Kidney epithelial cell (primary cell): ENCODE data around the gene MAB21L2. TPM values are rescaled to one million over a fixed set of nuclear protein-coding genes. Genes with fewer than 3 reads are reported as not detected.
"Not testable (repeated sequence)": the region's sequence is repeated elsewhere in the genome, so short reads cannot be mapped to it uniquely, and the experiment has no call there.

Experiments used
- DNase-seq: peaks from one replicate; pipeline ENCODE4 v3.0.0-alpha.2; 2010; ENCODE audit warnings: low read depth
- H3K27me3 ChIP-seq: 2 replicates; pipeline ENCODE4 v1.6.0; 2011; ENCODE audit warnings: low read length; ENCODE audit not compliant: control insufficient read depth, insufficient read depth
- H3K36me3 ChIP-seq: 2 replicates; pipeline ENCODE4 v1.5.1; 2011; ENCODE audit warnings: low read length; ENCODE audit not compliant: control insufficient read depth, insufficient read depth
- H3K4me3 ChIP-seq: 2 replicates; pipeline ENCODE4 v1.5.1; 2011; ENCODE audit warnings: low read depth, mild to moderate bottlenecking, control low read depth, low read length
- total RNA-seq: library from RNA; depleted of rRNA; stranded (reverse); fragments of >200 nt; gene quantifications from 2 replicates; pipeline ENCODE4 v1.2.3, GENCODE V29; 2015
- TF ChIP-seq, protein P1 (sequence below): IDR thresholded peaks from 2 replicates; pipeline ENCODE4 v1.5.1; 2011; ENCODE audit warnings: mild to moderate bottlenecking, moderate library complexity, low read length, control low read depth, inconsistent platforms; ENCODE audit not compliant: insufficient read depth, poor library complexity, severe bottlenecking

The MAB21L2 gene
- total RNA-seq, 1 donor from 2014 or later, result not detected

DNA sequence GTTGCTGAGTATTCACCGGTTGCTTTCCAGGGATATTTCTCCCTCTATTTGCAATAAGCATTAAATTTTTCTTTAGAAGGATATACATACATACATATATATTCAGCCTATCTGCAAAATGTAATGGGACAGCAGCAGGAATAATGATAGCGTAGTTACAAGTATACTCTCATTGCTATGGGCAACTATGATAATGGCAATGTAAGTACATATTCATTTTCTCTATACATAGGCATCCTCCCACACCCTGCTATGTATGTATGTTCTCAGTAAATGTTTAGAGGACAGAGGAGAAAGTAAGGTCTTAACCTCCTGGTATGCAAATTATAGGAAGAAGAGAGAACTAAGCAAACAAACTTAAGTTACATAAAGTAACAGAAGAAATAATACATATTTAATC, 19.7 kb upstream of the MAB21L2 start:
- TF ChIP-seq, protein P1, sequence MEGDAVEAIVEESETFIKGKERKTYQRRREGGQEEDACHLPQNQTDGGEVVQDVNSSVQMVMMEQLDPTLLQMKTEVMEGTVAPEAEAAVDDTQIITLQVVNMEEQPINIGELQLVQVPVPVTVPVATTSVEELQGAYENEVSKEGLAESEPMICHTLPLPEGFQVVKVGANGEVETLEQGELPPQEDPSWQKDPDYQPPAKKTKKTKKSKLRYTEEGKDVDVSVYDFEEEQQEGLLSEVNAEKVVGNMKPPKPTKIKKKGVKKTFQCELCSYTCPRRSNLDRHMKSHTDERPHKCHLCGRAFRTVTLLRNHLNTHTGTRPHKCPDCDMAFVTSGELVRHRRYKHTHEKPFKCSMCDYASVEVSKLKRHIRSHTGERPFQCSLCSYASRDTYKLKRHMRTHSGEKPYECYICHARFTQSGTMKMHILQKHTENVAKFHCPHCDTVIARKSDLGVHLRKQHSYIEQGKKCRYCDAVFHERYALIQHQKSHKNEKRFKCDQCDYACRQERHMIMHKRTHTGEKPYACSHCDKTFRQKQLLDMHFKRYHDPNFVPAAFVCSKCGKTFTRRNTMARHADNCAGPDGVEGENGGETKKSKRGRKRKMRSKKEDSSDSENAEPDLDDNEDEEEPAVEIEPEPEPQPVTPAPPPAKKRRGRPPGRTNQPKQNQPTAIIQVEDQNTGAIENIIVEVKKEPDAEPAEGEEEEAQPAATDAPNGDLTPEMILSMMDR, result no peak
- Histone ChIP-seq H3K27me3 (no peaks in the 10 kb centered on the region), H3K4me3 (no peak overlapping the region), H3K36me3 (no peaks in the 10 kb centered on the region)
- DNase-seq, result no peak

DNA sequence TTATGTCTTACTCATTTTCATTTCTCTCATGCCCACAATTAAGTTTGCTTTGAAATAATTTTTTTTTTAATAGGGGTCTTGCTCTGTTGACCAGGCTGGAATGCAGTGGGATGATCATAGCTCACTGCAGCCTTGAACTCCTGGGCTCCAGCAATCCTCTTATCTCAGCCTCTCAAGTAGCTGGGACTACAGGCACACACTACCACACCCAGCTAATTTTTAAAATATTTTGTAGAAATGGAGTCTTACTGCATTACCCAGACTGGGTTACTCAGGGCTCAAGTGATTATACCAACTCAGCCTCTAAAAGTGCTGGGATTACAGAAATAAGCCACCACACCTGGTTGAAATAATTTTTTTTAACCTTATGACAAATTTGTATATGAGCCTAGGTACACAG, 19.2 kb upstream of the MAB21L2 start:
- TF ChIP-seq, protein P1, result no peak
- DNase-seq, result no peak
- no peaks in the 10 kb centered on the region for H3K36me3 ChIP-seq
- no peaks in the 10 kb centered on the region for H3K27me3 ChIP-seq
- no peak overlapping the region for H3K4me3 ChIP-seq

DNA sequence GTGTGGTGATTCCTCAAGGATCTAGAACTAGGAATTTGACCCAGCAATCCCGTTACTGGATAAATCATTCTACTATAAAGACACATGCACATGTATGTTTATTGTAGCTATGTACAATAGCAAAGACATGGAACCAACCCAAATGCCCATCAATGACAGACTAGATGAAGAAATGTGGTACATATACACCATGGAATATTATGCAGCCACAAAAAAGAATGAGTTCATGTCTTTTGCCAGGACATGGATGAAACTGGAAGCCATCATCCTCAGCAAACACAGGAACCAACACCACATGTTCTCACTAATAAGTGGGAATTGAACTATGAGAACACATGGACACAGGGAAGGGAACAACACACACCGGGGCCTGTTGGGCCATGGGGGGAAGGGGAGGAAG, 17.0 kb upstream of the MAB21L2 start:
- not testable (repeated sequence) for DNase-seq, H3K27me3 ChIP-seq, H3K36me3 ChIP-seq, H3K4me3 ChIP-seq

DNA sequence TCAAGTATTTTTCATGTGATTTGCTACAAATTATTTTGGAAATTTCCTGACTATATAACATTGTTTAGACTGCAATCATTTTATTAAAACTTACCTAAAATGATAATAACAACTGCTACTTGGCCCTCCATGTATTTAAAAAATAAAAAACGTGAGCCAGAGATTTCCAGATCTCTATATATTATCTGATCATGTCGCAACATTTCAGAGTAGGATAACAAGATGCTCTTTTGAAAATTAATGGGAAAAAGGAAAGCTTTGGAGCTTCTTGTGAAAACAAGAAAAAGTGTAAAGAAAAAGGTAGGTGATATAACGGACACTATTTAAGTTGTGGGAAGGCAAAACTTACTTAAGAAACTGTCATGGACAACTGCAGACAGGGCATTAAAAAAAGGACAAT, 14.9 kb upstream of the MAB21L2 start:
- H3K27me3 ChIP-seq, result no peaks in the 10 kb centered on the region
- no peaks in the 10 kb centered on the region for H3K36me3 ChIP-seq
- DNase-seq, result no peak
- TF ChIP-seq, protein P1, result no peak
- no peak overlapping the region for H3K4me3 ChIP-seq

DNA sequence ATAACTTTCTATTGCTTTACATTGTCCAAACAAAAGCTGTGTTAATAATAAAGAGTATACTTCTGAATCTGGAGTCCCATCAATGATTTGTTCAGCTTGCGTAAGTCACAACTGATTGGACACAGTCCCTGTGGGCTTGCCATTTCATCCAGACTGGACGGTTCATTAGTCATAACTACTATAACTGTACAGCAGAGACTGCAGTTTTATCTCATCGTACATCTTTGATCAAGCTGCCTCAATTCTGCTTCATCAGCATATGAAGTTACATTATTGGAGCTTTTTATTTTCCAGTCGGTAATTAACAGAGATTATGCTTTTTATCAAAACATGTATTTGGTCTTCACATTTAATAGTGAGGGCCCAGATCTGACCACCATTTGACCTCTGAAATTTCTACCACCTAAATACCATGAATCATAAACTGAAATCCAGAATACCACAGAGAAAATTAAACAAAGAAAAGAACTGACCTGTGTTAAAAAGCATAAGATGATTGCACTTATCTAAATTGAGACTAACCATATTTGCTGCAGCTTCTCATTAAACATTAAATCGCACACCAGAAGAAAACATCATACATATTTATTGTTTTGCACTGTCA, 12.5 kb upstream of the MAB21L2 start:
- Histone ChIP-seq H3K4me3 (no peak overlapping the region), H3K36me3 (no peaks in the 10 kb centered on the region), H3K27me3 (no peaks in the 10 kb centered on the region)
- peak; percentile 35 for DNase-seq
- TF ChIP-seq, protein P1, result no peak

DNA sequence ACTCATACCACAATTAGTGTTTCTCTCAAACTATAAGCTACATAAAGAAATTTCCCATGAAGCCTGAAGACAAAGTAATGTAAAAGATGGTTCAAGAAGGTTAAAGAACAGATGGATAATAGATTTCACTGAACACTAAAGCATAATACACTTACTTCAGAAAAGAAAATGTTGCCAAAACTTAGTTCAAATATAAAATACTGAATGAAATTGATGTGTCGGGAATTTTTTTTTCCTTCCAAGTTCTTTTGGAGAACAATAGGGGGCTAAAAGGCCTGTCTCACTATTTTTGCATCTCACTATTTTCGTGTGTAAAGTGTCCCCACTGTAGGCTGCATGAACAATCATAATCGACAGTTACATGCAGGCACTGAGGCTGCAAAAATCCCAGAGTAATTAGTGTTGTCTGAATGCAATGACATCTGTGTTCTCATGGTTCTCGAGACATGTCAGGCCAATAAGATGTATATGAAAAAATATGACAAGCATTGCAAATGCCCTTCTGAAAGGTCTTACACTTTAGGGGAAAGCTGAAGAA, 11.9 kb upstream of the MAB21L2 start:
- no peak for DNase-seq
- Histone ChIP-seq H3K36me3 (no peaks in the 10 kb centered on the region), H3K27me3 (no peaks in the 10 kb centered on the region), H3K4me3 (no peak overlapping the region)
- TF ChIP-seq, protein P1, result no peak
